ENCODE results near the gene KCTD21.

- no peak for TF ChIP-seq POLR2AphosphoS5 (IDR thresholded peaks at IDR 0.05; ENCODE audit: low read depth, low read length)
- TF ChIP-seq SIN3A (IDR thresholded peaks at IDR 0.05; ENCODE audit: borderline replicate concordance, insufficient read depth, low read length), result no peak
- no peak for TF ChIP-seq TAF1 (IDR thresholded peaks at IDR 0.05; ENCODE audit: borderline replicate concordance, insufficient read depth, low read length)
- TF ChIP-seq REST (IDR thresholded peaks at IDR 0.05; ENCODE audit: insufficient read depth in 1 of 2, low read depth in 2 of 2, low read length in 2 of 2), result no peak
- TF ChIP-seq FOXP2 (optimal IDR thresholded peaks at IDR 0.05; ENCODE audit: borderline replicate concordance, extremely low read depth, extremely low read length, insufficient read depth), result no peak
Measured at GRCh38 chr11:78227921-78228320, 39.5 kb upstream of the KCTD21 start.
